K562 (cell line): ENCODE measurements around the gene ADAMTS2. TPM values are rescaled to one million over a fixed set of nuclear protein-coding genes. Genes with fewer than 3 reads are reported as not detected.

Experiments
- ARID1B ChIP-seq: fragments of 450-650 bp; IDR thresholded peaks from 2 replicates; pipeline ENCODE4 v1.6.1; 2016; ENCODE audit warnings: antibody characterized with exemption, mild to moderate bottlenecking, inconsistent platforms
- ATF7 ChIP-seq: fragments of 450-650 bp; IDR thresholded peaks from 2 replicates; pipeline ENCODE4 v1.7.1; 2014; ENCODE audit warnings: mild to moderate bottlenecking, moderate library complexity
- CBFA2T2 ChIP-seq: fragments of 450-650 bp; conservative IDR thresholded peaks from 2 replicates; pipeline ENCODE4 v1.6.1; 2017; ENCODE audit warnings: mild to moderate bottlenecking
- CCAR2 ChIP-seq: fragments of 200-400 bp; formaldehyde crosslinking; IDR thresholded peaks from 2 replicates; pipeline ENCODE4 v1.6.1; 2017; ENCODE audit warnings: mild to moderate bottlenecking, low read depth, low read length
- FOXJ3 ChIP-seq: sonication (generic); formaldehyde crosslinking; IDR thresholded peaks from 2 replicates; pipeline ENCODE4 v1.4.0; 2020; ENCODE audit warnings: mild to moderate bottlenecking, missing genetic modification reagents
- HNRNPH1 ChIP-seq: fragments of 200-400 bp; formaldehyde crosslinking; optimal IDR thresholded peaks from 2 replicates; pipeline ENCODE3; 2017; ENCODE audit warnings: low read depth, mild to moderate bottlenecking, low read length, moderate library complexity
- MCM5 ChIP-seq: fragments of 450-650 bp; IDR thresholded peaks from 2 replicates; pipeline ENCODE4 v1.6.1; 2016; ENCODE audit warnings: low read depth
- MCM7 ChIP-seq, 2 experiments: fragments of 450-650 bp; IDR thresholded peaks; 2 replicates each; pipeline ENCODE4 v1.6.1; 2016 to 2018
- MTA2 ChIP-seq: fragments of 450-650 bp; IDR thresholded peaks from 2 replicates; pipeline ENCODE4 v1.6.1; 2016; ENCODE audit warnings: low read depth
- SMARCC2 ChIP-seq: fragments of 450-650 bp; IDR thresholded peaks from 2 replicates; pipeline ENCODE4 v1.6.1; 2017; ENCODE audit warnings: antibody characterized with exemption, moderate library complexity, mild to moderate bottlenecking, low read depth
- TBP ChIP-seq: optimal IDR thresholded peaks from 2 replicates; pipeline ENCODE3; 2011; ENCODE audit warnings: low read depth, low read length, improper control_type of control experiment
- ZNF232 ChIP-seq: sonication (generic); formaldehyde crosslinking; IDR thresholded peaks from 2 replicates; pipeline ENCODE4 v1.8.0; 2022; ENCODE audit warnings: mild to moderate bottlenecking, missing genetic modification reagents
- ZNF24 ChIP-seq: fragments of 450-650 bp; IDR thresholded peaks from 2 replicates; pipeline ENCODE4 v1.6.1; 2016
- polyA plus RNA-seq, 8 experiments: library from polyadenylated mRNA; depleted of rRNA in 4 of 8; stranded (reverse) in 5 of 8; unstranded in 3 of 8; fragments of >200 nt; fragmentation: Nextera tagmentation in 2 of 8; fragmentation: Illumina TruSeq in 1 of 8; extraction: Ambion mirVana in 2 of 8; extraction: Trizol in 1 of 8; gene quantifications; 2 replicates each; pipeline versions ENCODE4 v1.2.1 to v1.2.3, GENCODE V29; 2011 to 2014; ENCODE audit warnings: inconsistent platforms in 1 of 8, missing spikeins in 1 of 8
- total RNA-seq, 7 experiments: library from RNA; depleted of rRNA in 6 of 7; stranded (reverse); fragments of >200 nt in 6 of 7; fragmentation: Illumina TruSeq in 2 of 7; extraction: Trizol in 2 of 7; gene quantifications; 2 replicates each; pipeline versions ENCODE4 v1.2.1 to v1.2.3, GENCODE V29; 2011 to 2021; ENCODE audit warnings: low replicate concordance in 1 of 7
- TF ChIP-seq, protein P1 (sequence below): fragments of 200-400 bp; formaldehyde crosslinking; IDR thresholded peaks from 2 replicates; pipeline ENCODE4 v1.6.1; 2017; ENCODE audit warnings: mild to moderate bottlenecking, low read depth, low read length, moderate library complexity
- TF ChIP-seq, protein P2 (sequence below): sonication (generic); formaldehyde crosslinking; IDR thresholded peaks from 2 replicates; pipeline ENCODE4 v1.8.0; 2022; ENCODE audit warnings: mild to moderate bottlenecking, low read depth, missing genetic modification reagents
- TF ChIP-seq, protein P3 (sequence below): fragments of 250-450 bp; sonication (Bioruptor Pico); IDR thresholded peaks from 2 replicates; pipeline ENCODE4 v1.8.0; 2021; ENCODE audit warnings: moderate library complexity, mild to moderate bottlenecking, inconsistent platforms
- TF ChIP-seq, protein P4 (sequence below): fragments of 450-650 bp; IDR thresholded peaks from 2 replicates; pipeline ENCODE4 v1.6.1; 2016; ENCODE audit warnings: mild to moderate bottlenecking
- TF ChIP-seq, protein P5 (sequence below), 2 experiments: fragments of 450-650 bp in 1 of 2; sonication (generic) in 1 of 2; formaldehyde crosslinking in 1 of 2; IDR thresholded peaks in 1 of 2; conservative IDR thresholded peaks in 1 of 2; 2 replicates each; pipeline versions ENCODE4 v1.6.1 to v1.8.1; 2016 to 2023; ENCODE audit warnings: mild to moderate bottlenecking in 2 of 2, moderate library complexity in 2 of 2, inconsistent platforms in 1 of 2, missing genetic modification reagents in 1 of 2
- TF ChIP-seq, protein P6 (sequence below): fragments of 450-650 bp; formaldehyde crosslinking; IDR thresholded peaks from 2 replicates; pipeline ENCODE4 v1.4.0; 2020; ENCODE audit warnings: mild to moderate bottlenecking, moderate library complexity

Gene ADAMTS2
- total and polyA plus RNA-seq, 9 of the 15 experiments (the other 6 are each of a cell fraction or from before 2014, with no cell fraction given) = not detected

DNA sequence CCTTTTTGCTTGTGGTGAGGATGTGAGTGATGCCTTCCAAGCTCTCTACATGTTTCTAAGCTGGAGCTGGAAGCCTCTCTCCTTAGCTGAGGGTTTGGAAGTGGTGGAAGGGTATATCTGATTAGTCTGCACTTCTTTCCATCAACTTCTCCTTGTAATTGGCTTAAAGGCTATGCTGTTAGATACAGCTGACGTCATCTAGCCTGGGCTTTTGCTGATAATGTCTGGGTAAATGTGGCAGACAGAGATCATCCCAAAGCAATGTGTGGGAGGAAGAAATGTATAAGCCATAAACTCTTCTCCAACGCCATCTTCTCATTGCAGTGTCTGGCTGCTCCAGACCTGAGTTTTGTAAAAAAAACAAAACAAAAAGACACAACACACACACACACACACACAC, 255.8 kb downstream of the ADAMTS2 start (continued):
- TF ChIP-seq, protein P1, sequence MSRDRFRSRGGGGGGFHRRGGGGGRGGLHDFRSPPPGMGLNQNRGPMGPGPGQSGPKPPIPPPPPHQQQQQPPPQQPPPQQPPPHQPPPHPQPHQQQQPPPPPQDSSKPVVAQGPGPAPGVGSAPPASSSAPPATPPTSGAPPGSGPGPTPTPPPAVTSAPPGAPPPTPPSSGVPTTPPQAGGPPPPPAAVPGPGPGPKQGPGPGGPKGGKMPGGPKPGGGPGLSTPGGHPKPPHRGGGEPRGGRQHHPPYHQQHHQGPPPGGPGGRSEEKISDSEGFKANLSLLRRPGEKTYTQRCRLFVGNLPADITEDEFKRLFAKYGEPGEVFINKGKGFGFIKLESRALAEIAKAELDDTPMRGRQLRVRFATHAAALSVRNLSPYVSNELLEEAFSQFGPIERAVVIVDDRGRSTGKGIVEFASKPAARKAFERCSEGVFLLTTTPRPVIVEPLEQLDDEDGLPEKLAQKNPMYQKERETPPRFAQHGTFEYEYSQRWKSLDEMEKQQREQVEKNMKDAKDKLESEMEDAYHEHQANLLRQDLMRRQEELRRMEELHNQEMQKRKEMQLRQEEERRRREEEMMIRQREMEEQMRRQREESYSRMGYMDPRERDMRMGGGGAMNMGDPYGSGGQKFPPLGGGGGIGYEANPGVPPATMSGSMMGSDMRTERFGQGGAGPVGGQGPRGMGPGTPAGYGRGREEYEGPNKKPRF = no peak
- TF ChIP-seq HNRNPH1 (no peak), MCM5 (no peak), FOXJ3 (CRISPR knock-in tag) (no peak), ZNF232 (CRISPR knock-in tag) (no peak), ATF7 (peak; percentile 88), ARID1B (peak; percentile 74), MTA2 (0 out of 2 replicates have a peak, but pooled peaks have one; percentile 25), SMARCC2 (no peak), CCAR2 (no peak), TBP (no peak), MCM7 (IDR thresholded peaks at IDR 0.05) (no peak), ZNF24 (no peak), CBFA2T2 (peak; percentile 53; the same call in 1 of the 2 replicates)
- TF ChIP-seq, protein P2, sequence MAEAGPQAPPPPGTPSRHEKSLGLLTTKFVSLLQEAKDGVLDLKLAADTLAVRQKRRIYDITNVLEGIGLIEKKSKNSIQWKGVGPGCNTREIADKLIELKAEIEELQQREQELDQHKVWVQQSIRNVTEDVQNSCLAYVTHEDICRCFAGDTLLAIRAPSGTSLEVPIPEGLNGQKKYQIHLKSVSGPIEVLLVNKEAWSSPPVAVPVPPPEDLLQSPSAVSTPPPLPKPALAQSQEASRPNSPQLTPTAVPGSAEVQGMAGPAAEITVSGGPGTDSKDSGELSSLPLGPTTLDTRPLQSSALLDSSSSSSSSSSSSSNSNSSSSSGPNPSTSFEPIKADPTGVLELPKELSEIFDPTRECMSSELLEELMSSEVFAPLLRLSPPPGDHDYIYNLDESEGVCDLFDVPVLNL = no peak
- TF ChIP-seq, protein P3, sequence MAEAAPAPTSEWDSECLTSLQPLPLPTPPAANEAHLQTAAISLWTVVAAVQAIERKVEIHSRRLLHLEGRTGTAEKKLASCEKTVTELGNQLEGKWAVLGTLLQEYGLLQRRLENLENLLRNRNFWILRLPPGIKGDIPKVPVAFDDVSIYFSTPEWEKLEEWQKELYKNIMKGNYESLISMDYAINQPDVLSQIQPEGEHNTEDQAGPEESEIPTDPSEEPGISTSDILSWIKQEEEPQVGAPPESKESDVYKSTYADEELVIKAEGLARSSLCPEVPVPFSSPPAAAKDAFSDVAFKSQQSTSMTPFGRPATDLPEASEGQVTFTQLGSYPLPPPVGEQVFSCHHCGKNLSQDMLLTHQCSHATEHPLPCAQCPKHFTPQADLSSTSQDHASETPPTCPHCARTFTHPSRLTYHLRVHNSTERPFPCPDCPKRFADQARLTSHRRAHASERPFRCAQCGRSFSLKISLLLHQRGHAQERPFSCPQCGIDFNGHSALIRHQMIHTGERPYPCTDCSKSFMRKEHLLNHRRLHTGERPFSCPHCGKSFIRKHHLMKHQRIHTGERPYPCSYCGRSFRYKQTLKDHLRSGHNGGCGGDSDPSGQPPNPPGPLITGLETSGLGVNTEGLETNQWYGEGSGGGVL (CRISPR knock-in tag) = no peak
- TF ChIP-seq, protein P4, sequence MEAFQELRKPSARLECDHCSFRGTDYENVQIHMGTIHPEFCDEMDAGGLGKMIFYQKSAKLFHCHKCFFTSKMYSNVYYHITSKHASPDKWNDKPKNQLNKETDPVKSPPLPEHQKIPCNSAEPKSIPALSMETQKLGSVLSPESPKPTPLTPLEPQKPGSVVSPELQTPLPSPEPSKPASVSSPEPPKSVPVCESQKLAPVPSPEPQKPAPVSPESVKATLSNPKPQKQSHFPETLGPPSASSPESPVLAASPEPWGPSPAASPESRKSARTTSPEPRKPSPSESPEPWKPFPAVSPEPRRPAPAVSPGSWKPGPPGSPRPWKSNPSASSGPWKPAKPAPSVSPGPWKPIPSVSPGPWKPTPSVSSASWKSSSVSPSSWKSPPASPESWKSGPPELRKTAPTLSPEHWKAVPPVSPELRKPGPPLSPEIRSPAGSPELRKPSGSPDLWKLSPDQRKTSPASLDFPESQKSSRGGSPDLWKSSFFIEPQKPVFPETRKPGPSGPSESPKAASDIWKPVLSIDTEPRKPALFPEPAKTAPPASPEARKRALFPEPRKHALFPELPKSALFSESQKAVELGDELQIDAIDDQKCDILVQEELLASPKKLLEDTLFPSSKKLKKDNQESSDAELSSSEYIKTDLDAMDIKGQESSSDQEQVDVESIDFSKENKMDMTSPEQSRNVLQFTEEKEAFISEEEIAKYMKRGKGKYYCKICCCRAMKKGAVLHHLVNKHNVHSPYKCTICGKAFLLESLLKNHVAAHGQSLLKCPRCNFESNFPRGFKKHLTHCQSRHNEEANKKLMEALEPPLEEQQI = no peak
- TF ChIP-seq, protein P5, sequence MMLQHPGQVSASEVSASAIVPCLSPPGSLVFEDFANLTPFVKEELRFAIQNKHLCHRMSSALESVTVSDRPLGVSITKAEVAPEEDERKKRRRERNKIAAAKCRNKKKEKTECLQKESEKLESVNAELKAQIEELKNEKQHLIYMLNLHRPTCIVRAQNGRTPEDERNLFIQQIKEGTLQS (IDR thresholded peaks at IDR 0.05) = peak; percentile 75
- TF ChIP-seq, protein P5 (CRISPR knock-in tag; conservative IDR thresholded peaks at IDR 0.05) = no peak
- TF ChIP-seq, protein P6, sequence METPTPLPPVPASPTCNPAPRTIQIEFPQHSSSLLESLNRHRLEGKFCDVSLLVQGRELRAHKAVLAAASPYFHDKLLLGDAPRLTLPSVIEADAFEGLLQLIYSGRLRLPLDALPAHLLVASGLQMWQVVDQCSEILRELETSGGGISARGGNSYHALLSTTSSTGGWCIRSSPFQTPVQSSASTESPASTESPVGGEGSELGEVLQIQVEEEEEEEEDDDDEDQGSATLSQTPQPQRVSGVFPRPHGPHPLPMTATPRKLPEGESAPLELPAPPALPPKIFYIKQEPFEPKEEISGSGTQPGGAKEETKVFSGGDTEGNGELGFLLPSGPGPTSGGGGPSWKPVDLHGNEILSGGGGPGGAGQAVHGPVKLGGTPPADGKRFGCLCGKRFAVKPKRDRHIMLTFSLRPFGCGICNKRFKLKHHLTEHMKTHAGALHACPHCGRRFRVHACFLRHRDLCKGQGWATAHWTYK (CRISPR knock-in tag) = no peak
